Sigmoid colon (tissue), 4 donors: ENCODE data around the gene GNG10.

Experiments
- CTCF ChIP-seq, 4 experiments: fragments of 450-650 bp in 3 of 4; fragments of 200-600 bp in 1 of 4; IDR thresholded peaks; one replicate each; pipeline ENCODE4 v1.5.1; 2016 to 2019; ENCODE audit warnings: antibody characterized with exemption in 4 of 4, mild to moderate bottlenecking in 3 of 4, moderate library complexity in 2 of 4
- POLR2A ChIP-seq, 2 donors: fragments of 450-650 bp; IDR thresholded peaks; one replicate each; pipeline ENCODE4 v1.6.1; 2016; ENCODE audit warnings: antibody characterized with exemption in 2 of 2, mild to moderate bottlenecking in 2 of 2, moderate library complexity in 2 of 2
- POLR2AphosphoS5 ChIP-seq, 4 donors: sonication (generic); formaldehyde crosslinking; IDR thresholded peaks; one replicate each; pipeline ENCODE4 v1.6.1; 2017; ENCODE audit warnings: antibody characterized with exemption in 4 of 4

DNA sequence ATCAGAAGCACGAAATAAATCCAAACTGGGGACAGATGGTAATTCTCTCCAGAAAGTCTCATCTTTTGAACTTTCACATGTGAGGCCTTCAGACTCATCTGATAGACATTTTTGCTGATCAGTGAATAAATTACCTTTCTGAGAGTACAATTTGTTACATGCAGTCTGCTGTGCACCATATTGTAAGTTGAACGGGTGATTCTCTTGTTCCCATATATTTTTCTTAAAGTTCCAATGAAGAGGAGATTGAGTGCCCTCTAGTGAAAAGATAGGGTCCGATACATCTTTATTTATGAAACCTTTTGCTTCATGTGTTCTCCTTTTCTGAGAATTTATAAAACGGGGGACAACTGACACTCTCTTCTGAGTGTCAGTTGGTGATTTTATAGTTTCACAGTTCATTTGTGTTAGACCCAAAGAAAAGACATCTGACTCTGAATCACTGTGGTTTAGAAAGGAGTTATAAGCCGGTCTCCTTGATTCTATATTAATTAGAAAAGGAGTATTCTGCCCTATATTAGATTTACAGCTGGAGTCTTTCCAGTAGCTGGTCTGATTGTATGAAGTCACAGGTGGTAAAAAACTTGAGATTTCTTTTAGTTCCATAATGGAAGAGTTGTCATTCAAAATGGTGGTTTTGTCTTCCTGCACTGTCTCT, 30.4 kb downstream of the GNG10 start:
- TF ChIP-seq CTCF (IDR thresholded peaks at IDR 0.05), result no peak
- TF ChIP-seq POLR2A (IDR thresholded peaks at IDR 0.05), result no peak
- TF ChIP-seq POLR2AphosphoS5 (IDR thresholded peaks at IDR 0.05), result no peak
